22Rv1 (cell line): ENCODE results near the gene FRK.

Source experiments
- CTCF ChIP-seq: fragments of 450-650 bp; IDR thresholded peaks from 2 replicates; pipeline ENCODE4 v1.5.1; 2017; ENCODE audit warnings: mild to moderate bottlenecking
- ZFX ChIP-seq: fragments of 450-650 bp; IDR thresholded peaks from 2 replicates; pipeline ENCODE4 v1.6.1; 2017; ENCODE audit warnings: antibody characterized with exemption, borderline replicate concordance

GRCh38 chr6:116019428-116019827 lies 41.3 kb downstream of the FRK start:
- TF ChIP-seq CTCF (no peak), ZFX (no peak)
